Astrocyte (in vitro differentiated cells and primary cell): ENCODE results near the gene ANKRD7.

Experiments used
- CTCF ChIP-seq: IDR thresholded peaks from 2 replicates; pipeline ENCODE4 v1.5.1; 2011; ENCODE audit warnings: low read depth, mild to moderate bottlenecking, inconsistent platforms, low read length, moderate library complexity; ENCODE audit not compliant: insufficient read depth
- EZH2 ChIP-seq: IDR thresholded peaks from 2 replicates; pipeline ENCODE4 v1.6.1; 2012; ENCODE audit warnings: mild to moderate bottlenecking, low read length, inconsistent platforms; ENCODE audit not compliant: insufficient read depth

GRCh38 chr7:118286131-118286530 lies 61.6 kb downstream of the ANKRD7 start:
- TF ChIP-seq CTCF (no peak), EZH2 (no peak)
